H9 (cell line): ENCODE data around the gene C1orf115. TPM values are rescaled to one million over a fixed set of nuclear protein-coding genes. Genes with fewer than 3 reads are reported as not detected.

Experiments used
- DNase-seq: peaks from one replicate; pipeline ENCODE4 v3.0.0-alpha.2; 2017
- H2AFZ ChIP-seq: one replicate; pipeline ENCODE4 v1.6.1; 2013; ENCODE audit warnings: mild to moderate bottlenecking, low read length, control low read depth, moderate library complexity
- H2AK5ac ChIP-seq: 2 replicates; pipeline ENCODE4 v1.6.1; 2013; ENCODE audit warnings: low read length, control low read depth, mixed read lengths; ENCODE audit not compliant: insufficient read length
- H2BK120ac ChIP-seq: one replicate; pipeline ENCODE4 v1.6.1; 2013; ENCODE audit warnings: low read depth, mild to moderate bottlenecking, low read length, control low read depth, inconsistent platforms; ENCODE audit not compliant: poor library complexity, severe bottlenecking
- H2BK12ac ChIP-seq: 2 replicates; pipeline ENCODE4 v1.6.1; 2013; ENCODE audit warnings: low read length, control low read depth, mixed read lengths, low read depth; ENCODE audit not compliant: insufficient read length
- H2BK15ac ChIP-seq: 2 replicates; pipeline ENCODE4 v1.6.1; 2013; ENCODE audit warnings: low read depth, low read length, control low read depth
- H2BK20ac ChIP-seq: one replicate; pipeline ENCODE4 v1.6.1; 2013; ENCODE audit warnings: low read depth, mild to moderate bottlenecking, low read length, control low read depth, inconsistent platforms; ENCODE audit not compliant: poor library complexity, severe bottlenecking
- H2BK5ac ChIP-seq: 2 replicates; pipeline ENCODE4 v1.6.1; 2013; ENCODE audit warnings: low read length, control low read depth, mixed read lengths; ENCODE audit not compliant: insufficient read length
- H3K14ac ChIP-seq: 2 replicates; pipeline ENCODE4 v1.6.1; 2013; ENCODE audit warnings: low read length, control low read depth; ENCODE audit not compliant: insufficient read depth
- H3K18ac ChIP-seq: 2 replicates; pipeline ENCODE4 v1.6.1; 2013; ENCODE audit warnings: low read depth, mild to moderate bottlenecking, mixed read lengths, low read length, control low read depth; ENCODE audit not compliant: insufficient read length
- H3K23ac ChIP-seq: 2 replicates; pipeline ENCODE4 v1.6.1; 2013; ENCODE audit warnings: low read length, control low read depth, mixed read lengths, low read depth; ENCODE audit not compliant: insufficient read length
- H3K23me2 ChIP-seq: 2 replicates; pipeline ENCODE4 v1.6.1; 2013; ENCODE audit warnings: low read depth, mild to moderate bottlenecking, mixed read lengths, low read length, control low read depth; ENCODE audit not compliant: insufficient read length, poor library complexity, severe bottlenecking
- H3K27ac ChIP-seq: 2 replicates; pipeline ENCODE4 v1.5.1; 2013; ENCODE audit warnings: low read length, control low read depth, mixed read lengths, low read depth; ENCODE audit not compliant: insufficient read length
- H3K27me3 ChIP-seq: 2 replicates; pipeline ENCODE4 v1.6.1; 2013; ENCODE audit warnings: low read length, control low read depth, inconsistent platforms; ENCODE audit not compliant: insufficient read depth
- H3K4ac ChIP-seq: 2 replicates; pipeline ENCODE4 v1.6.1; 2013; ENCODE audit warnings: low read depth, mild to moderate bottlenecking, control low read depth, inconsistent platforms, low read length, moderate library complexity
- H3K4me1 ChIP-seq: 2 replicates; pipeline ENCODE4 v1.6.1; 2013; ENCODE audit warnings: low read length, control low read depth, inconsistent platforms; ENCODE audit not compliant: insufficient read depth
- H3K4me2 ChIP-seq: 2 replicates; pipeline ENCODE4 v1.6.1; 2013; ENCODE audit warnings: low read length, control low read depth, mixed read lengths; ENCODE audit not compliant: insufficient read length, insufficient read depth
- H3K56ac ChIP-seq: 2 replicates; pipeline ENCODE4 v1.6.1; 2013; ENCODE audit warnings: low read depth, mild to moderate bottlenecking, mixed read lengths, low read length, control low read depth; ENCODE audit not compliant: insufficient read length
- H3K79me1 ChIP-seq: 2 replicates; pipeline ENCODE4 v1.6.1; 2013; ENCODE audit warnings: low read depth, mild to moderate bottlenecking, moderate library complexity, low read length, control low read depth, inconsistent platforms; ENCODE audit not compliant: insufficient read depth, poor library complexity, severe bottlenecking
- H3K79me2 ChIP-seq: 2 replicates; pipeline ENCODE4 v1.6.1; 2013; ENCODE audit warnings: low read length, control low read depth, inconsistent platforms; ENCODE audit not compliant: insufficient read depth
- H3K9ac ChIP-seq: 2 replicates; pipeline ENCODE4 v1.6.1; 2013; ENCODE audit warnings: low read length, control low read depth, mixed read lengths; ENCODE audit not compliant: insufficient read length; ENCODE audit errors: extremely low read depth
- H3K9me3 ChIP-seq: one replicate; pipeline ENCODE4 v1.6.1; 2013; ENCODE audit warnings: low read depth, low read length, inconsistent platforms; ENCODE audit not compliant: control insufficient read depth
- H3T11ph ChIP-seq: one replicate; pipeline ENCODE4 v1.6.1; 2013; ENCODE audit warnings: mild to moderate bottlenecking, low read length, control low read depth, inconsistent platforms
- H4K20me1 ChIP-seq: one replicate; pipeline ENCODE4 v1.6.1; 2013; ENCODE audit not compliant: control insufficient read depth, insufficient read length, insufficient read depth
- H4K5ac ChIP-seq: 2 replicates; pipeline ENCODE4 v1.6.1; 2013; ENCODE audit warnings: low read depth, mild to moderate bottlenecking, mixed read lengths, low read length, control low read depth; ENCODE audit not compliant: insufficient read length
- H4K8ac ChIP-seq: replicated peaks from 2 replicates; pipeline ENCODE4 v1.6.1; 2013; ENCODE audit warnings: low read length, control low read depth, mixed read lengths, low read depth; ENCODE audit not compliant: insufficient read length
- H4K91ac ChIP-seq: 2 replicates; pipeline ENCODE4 v1.6.1; 2013; ENCODE audit warnings: low read depth, mild to moderate bottlenecking, moderate library complexity, mixed read lengths, low read length, control low read depth; ENCODE audit not compliant: insufficient read length
- H3K27ac Mint-ChIP-seq, 3 experiments: 2 replicates in 2 of 3; 3 replicates in 1 of 3; pipeline ENCODE4 v1.8.0; 2020 to 2021; ENCODE audit warnings: mixed read lengths in 3 of 3, mild to moderate bottlenecking in 1 of 3, moderate library complexity in 1 of 3
- H3K27me3 Mint-ChIP-seq: 2 replicates; pipeline ENCODE4 v1.8.0; 2021; ENCODE audit warnings: low read depth, mild to moderate bottlenecking, moderate library complexity, mixed read lengths
- H3K36me3 Mint-ChIP-seq, 3 experiments: 2 replicates in 2 of 3; 3 replicates in 1 of 3; pipeline ENCODE4 v1.8.0; 2020 to 2021; ENCODE audit warnings: low read depth in 3 of 3, mixed read lengths in 3 of 3; ENCODE audit not compliant: insufficient read depth in 1 of 3
- H3K4me1 Mint-ChIP-seq, 2 experiments: 2 replicates each; pipeline ENCODE4 v1.8.0; 2020; ENCODE audit warnings: mixed read lengths in 2 of 2
- H3K4me3 Mint-ChIP-seq, 2 experiments: 2 replicates in 1 of 2; 3 replicates in 1 of 2; pipeline ENCODE4 v1.8.0; 2020 to 2021; ENCODE audit warnings: mild to moderate bottlenecking in 2 of 2, mixed read lengths in 2 of 2, moderate library complexity in 1 of 2
- H3K9me3 Mint-ChIP-seq, 2 experiments: 2 replicates in 1 of 2; 3 replicates in 1 of 2; pipeline ENCODE4 v1.8.0; 2020; ENCODE audit warnings: mild to moderate bottlenecking in 2 of 2, mixed read lengths in 2 of 2, moderate library complexity in 1 of 2
- CTCF ChIP-seq: fragments of 200-600 bp; sonication (generic); conservative IDR thresholded peaks from 3 replicates; pipeline ENCODE4 v1.8.0; 2021; ENCODE audit warnings: antibody characterized with exemption, mild to moderate bottlenecking
- WGBS: extraction: QIAGEN DNeasy Blood & Tissue Kit; methylation state at CpG from one replicate; pipeline ENCODE4 v1.1.7; 2013; ENCODE audit warnings: missing lambda C conversion rate, low lambda C conversion rate, mixed read lengths; ENCODE audit not compliant: insufficient read length; ENCODE audit errors: extremely low coverage; 5-methylcytosine and 5-hydroxymethylcytosine counted together
- total RNA-seq: library from RNA; stranded (reverse); gene quantifications from 2 replicates; pipeline ENCODE4 v1.2.1, GENCODE V29; 2021

The C1orf115 gene
- total RNA-seq, 1 experiment from 2014 or later = 6.0 TPM

GRCh38 chr1:220747437-220748088 is 57.4 kb downstream of the C1orf115 start:
- H2BK15ac ChIP-seq = no peak overlapping the region
- H3K79me1 ChIP-seq = no peaks in the 10 kb centered on the region
- H2BK120ac ChIP-seq = no peak overlapping the region
- H3K4me2 ChIP-seq = peak overlapping the region; percentile 88
- no peak overlapping the region for H3K56ac ChIP-seq
- no peak overlapping the region for H2BK12ac ChIP-seq
- no peak overlapping the region for H3K4ac ChIP-seq
- no peaks in the 10 kb centered on the region for H3K9me3 ChIP-seq
- H3K27ac Mint-ChIP-seq = peak overlapping the region in 2 of 3 experiments; percentile 70 to 86; a peak in 4 of 7 replicates
- H3K79me2 ChIP-seq = no peaks in the 10 kb centered on the region
- H3K4me1 ChIP-seq = no peaks in the 10 kb centered on the region; the same call in 1 of the 2 replicates
- H3K27me3 ChIP-seq = peaks cover 8% of the 10 kb centered on the region
- TF ChIP-seq CTCF = no peak
- H3K27me3 Mint-ChIP-seq = peaks cover 73% of the 10 kb centered on the region
- no CpG with 5 or more reads among the region's 18 CpGs for WGBS
- H2AFZ ChIP-seq = peak overlapping the region; percentile 45
- H3K14ac ChIP-seq = peak overlapping the region; percentile 86; the same call in 1 of the 2 replicates
- H3K4me1 Mint-ChIP-seq = peaks cover 39 to 44% of the 10 kb centered on the region in 2 experiments
- peak overlapping the region; percentile 61 for H3K18ac ChIP-seq
- H3T11ph ChIP-seq = no peak overlapping the region
- H3K36me3 Mint-ChIP-seq = peaks cover 0 to 4% (median 2%) of the 10 kb centered on the region in 3 experiments; a peak in 4 of 7 replicates
- no peak overlapping the region for H2BK20ac ChIP-seq
- no peaks in the 10 kb centered on the region for H4K20me1 ChIP-seq
- no peak overlapping the region for H4K91ac ChIP-seq
- no peak overlapping the region for H3K27ac ChIP-seq
- H3K9me3 Mint-ChIP-seq = no peaks in the 10 kb centered on the region
- H3K23ac ChIP-seq = no peak overlapping the region
- no peak overlapping the region for H2BK5ac ChIP-seq
- no peak for DNase-seq
- H3K23me2 ChIP-seq = peaks cover 15% of the 10 kb centered on the region
- H3K4me3 Mint-ChIP-seq = peak overlapping the region; percentile 76 to 89
- no peak overlapping the region for H4K8ac ChIP-seq
- H2AK5ac ChIP-seq = no peak overlapping the region
- no peak overlapping the region for H4K5ac ChIP-seq
- H3K9ac ChIP-seq = peak overlapping the region; percentile 40
